Activated CD4-positive, alpha-beta T cell treated with anti-CD3 and anti-CD28 coated beads, Interleukin-2, Interleukin-4, amounts not matched to agents 100 ng/mL and 50 ng/mL, durations not matched to agents 16 hours and 8 hours (primary cell): ENCODE measurements around the gene RGS13.

Experiments
- DNase-seq: peaks from one replicate; pipeline ENCODE4 v3.0.0-alpha.2; 2020; ENCODE audit warnings: low spot score

RGS13 gene

GRCh38 chr1:192635939-192636338, at the start of gene RGS13:
RGS13 (plus strand) TSS chr1:192636147; CDS start chr1:192644335, 8,188 bp downstream.
- DNase-seq = no peak

- no peak for DNase-seq
These were observed 48.3 kb upstream of the RGS13 start for GRCh38 chr1:192587386-192588266.

GRCh38 chr1:192588546-192588945, 47.4 kb upstream of the RGS13 start:
- DNase-seq = no peak

GRCh38 chr1:192589813-192590212, 46.1 kb upstream of the RGS13 start:
- DNase-seq = no peak

GRCh38 chr1:192592517-192592916, 43.4 kb upstream of the RGS13 start:
- DNase-seq = no peak

- DNase-seq = no peak
These were observed 42.8 kb upstream of the RGS13 start for GRCh38 chr1:192592981-192593708.

- no peak for DNase-seq
These were observed 40.6 kb upstream of the RGS13 start for GRCh38 chr1:192595299-192595698.

- DNase-seq = no peak
These were observed 37.4 kb upstream of the RGS13 start for GRCh38 chr1:192598589-192598988.

GRCh38 chr1:192600275-192600674, 35.7 kb upstream of the RGS13 start:
- DNase-seq = no peak

GRCh38 chr1:192601143-192601542, 34.8 kb upstream of the RGS13 start:
- DNase-seq = no peak

- DNase-seq = no peak
These were observed 34.4 kb upstream of the RGS13 start for GRCh38 chr1:192601567-192601966.

- no peak for DNase-seq
These were observed 33.2 kb upstream of the RGS13 start for GRCh38 chr1:192602757-192603156.

GRCh38 chr1:192603218-192603787, 32.6 kb upstream of the RGS13 start:
- no peak for DNase-seq

- no peak for DNase-seq
These were observed 30.8 kb upstream of the RGS13 start for GRCh38 chr1:192604979-192605620.

- no peak for DNase-seq
These were observed 27.3 kb upstream of the RGS13 start for GRCh38 chr1:192608671-192609070.

GRCh38 chr1:192609110-192610079, 26.6 kb upstream of the RGS13 start:
- DNase-seq = peak; percentile 78

GRCh38 chr1:192610112-192610889, 25.6 kb upstream of the RGS13 start:
- peak; percentile 33 for DNase-seq

- no peak for DNase-seq
These were observed 20.9 kb upstream of the RGS13 start for GRCh38 chr1:192615055-192615454.

GRCh38 chr1:192620071-192620635, 15.8 kb upstream of the RGS13 start:
- DNase-seq = no peak
